IPS-18c (cell line): ENCODE data around the gene TEX35.

ENCODE experiments used
- H3K4me3 ChIP-seq: 2 replicates; pipeline ENCODE4 v1.7.0; 2013; ENCODE audit warnings: low read depth, mild to moderate bottlenecking, low read length, moderate library complexity; ENCODE audit not compliant: insufficient read depth
- H3K9me3 ChIP-seq: one replicate; pipeline ENCODE4 v1.6.1; 2013; ENCODE audit warnings: mild to moderate bottlenecking, low read length, moderate library complexity; ENCODE audit not compliant: control insufficient read depth, insufficient read depth

Gene TEX35

DNA sequence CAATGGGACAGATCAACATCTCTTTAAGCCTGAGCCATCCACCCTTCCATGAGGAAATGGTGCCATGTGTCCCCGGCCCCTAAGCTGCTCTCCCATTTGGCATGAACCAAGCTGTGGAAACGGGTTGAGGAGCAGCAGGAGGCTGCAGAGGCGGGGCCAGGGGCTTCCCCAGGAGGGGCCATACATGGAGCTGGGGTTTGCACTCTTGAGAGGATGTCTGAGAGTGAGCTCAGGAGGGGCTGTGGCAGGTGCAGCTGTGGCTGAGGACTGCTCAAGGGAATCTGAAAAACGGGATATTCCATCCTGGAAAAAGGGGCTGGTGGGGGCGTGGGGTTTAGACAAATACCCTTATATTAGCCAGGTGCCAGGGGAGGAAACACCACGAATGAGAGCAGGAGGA is 9.1 kb upstream of the TEX35 start:
- no peak overlapping the region for H3K4me3 ChIP-seq
- H3K9me3 ChIP-seq = peaks cover under 1% of the 10 kb centered on the region

DNA sequence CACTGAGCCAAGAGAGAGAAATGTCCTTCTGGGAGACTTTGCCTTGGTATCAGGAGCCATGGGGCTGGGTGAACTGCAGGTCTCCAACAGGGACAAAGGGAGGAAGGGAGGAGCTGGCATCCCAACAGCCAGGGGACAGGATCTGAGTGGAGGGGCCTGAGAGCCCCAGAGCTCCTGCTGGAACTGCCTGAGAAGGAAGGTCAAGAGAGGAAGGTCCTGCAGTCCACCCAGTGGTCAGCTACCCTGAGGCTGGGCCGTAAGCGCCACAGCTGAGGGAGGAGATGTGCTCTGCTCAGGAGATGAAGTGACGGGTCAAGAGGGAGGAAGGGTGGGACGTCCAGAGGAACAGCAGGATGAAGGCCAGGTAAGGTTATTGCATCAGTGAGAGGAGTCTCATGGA is 8.6 kb upstream of the TEX35 start:
- no peaks in the 10 kb centered on the region for H3K9me3 ChIP-seq
- H3K4me3 ChIP-seq = no peak overlapping the region

DNA sequence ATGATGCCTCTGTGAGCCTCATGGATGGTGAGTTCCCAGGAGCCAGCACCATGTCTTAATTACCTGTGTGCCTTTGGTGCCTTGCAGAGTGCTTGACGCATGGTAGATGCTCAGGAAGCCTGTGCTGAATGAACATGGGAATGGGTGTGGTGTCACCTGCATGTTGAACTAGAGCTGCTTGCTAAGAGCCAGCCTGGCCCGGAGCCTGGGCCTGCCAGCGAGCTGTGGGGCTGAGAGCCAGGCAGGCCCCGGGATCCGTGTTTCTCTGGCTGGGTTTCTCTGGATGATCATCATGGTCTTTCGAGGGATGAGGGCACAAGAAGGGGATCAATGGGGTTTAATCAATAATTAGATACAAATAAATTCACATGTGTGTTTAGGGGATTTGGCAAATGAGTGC is 6.7 kb upstream of the TEX35 start:
- no peaks in the 10 kb centered on the region for H3K9me3 ChIP-seq
- H3K4me3 ChIP-seq = no peak overlapping the region

DNA sequence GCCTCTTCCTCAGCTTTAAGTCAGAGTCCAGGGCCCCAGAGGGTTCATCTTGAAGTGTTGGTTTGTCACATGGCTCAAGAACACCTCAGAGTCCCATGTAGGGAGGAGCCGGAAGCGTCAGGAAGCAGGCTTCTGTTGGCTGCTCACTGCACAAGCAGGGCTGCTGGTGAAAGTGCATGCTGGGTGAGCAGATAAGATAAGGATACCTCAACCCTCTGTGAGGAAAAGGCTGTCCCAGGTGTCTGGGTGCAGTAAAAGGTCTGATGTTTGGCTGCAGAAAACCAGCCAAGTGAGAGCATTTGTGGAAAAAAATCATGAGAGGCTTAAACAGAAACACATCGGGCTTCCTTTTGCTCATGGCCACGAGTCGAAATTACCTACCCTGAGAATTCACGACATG is 6.2 kb upstream of the TEX35 start:
- H3K4me3 ChIP-seq = no peak overlapping the region
- no peaks in the 10 kb centered on the region for H3K9me3 ChIP-seq

DNA sequence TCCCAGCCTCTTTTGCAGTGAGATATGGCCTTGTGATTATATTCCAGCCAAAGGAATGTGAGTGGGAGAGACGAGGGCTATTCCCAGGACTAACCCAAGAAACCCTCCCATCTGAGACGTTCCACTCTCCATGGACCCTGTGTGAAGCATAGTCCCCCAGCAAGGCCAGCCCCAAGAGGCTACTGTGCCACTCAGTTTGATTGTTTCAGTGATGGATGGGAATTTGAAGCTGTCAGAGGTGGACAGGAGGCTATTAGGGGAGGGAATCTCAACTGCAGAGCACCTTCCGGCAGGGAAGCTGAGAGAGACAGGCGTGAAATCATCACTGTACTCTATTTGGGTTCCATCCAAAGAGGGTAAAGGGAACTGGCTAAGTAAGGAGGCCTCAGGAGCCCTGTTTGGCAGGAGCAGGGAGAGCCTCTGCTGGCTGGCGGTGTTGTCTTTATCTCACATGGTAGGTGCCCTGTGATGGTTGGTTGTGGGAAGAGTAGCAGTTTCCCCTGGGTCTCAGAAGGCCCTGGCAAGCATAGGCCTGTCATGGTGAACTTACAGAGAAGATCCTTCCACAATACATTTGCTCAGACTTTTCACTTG is 3.4 kb upstream of the TEX35 start:
- H3K4me3 ChIP-seq = no peak overlapping the region
- H3K9me3 ChIP-seq = no peaks in the 10 kb centered on the region

DNA sequence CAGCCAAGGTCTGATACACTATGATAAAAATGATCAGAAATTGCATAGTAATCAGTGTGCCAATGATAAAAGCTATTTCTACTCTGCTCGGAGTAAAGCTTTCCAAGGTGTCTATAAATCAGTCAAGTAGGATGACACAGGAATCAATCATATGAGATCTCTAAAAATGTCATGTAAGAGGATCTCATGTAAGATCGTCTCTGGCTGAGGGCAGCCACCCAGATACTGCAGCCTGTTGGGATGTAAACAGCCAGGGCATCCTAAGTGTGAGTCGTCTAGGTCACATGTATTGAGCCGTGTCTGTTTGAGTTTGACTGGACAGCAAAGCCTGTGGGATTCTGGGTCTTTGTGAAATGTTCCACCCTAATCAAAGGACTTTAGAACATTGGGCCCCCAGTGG is 2.8 kb upstream of the TEX35 start:
- Histone ChIP-seq H3K4me3 (no peak overlapping the region), H3K9me3 (no peaks in the 10 kb centered on the region)

DNA sequence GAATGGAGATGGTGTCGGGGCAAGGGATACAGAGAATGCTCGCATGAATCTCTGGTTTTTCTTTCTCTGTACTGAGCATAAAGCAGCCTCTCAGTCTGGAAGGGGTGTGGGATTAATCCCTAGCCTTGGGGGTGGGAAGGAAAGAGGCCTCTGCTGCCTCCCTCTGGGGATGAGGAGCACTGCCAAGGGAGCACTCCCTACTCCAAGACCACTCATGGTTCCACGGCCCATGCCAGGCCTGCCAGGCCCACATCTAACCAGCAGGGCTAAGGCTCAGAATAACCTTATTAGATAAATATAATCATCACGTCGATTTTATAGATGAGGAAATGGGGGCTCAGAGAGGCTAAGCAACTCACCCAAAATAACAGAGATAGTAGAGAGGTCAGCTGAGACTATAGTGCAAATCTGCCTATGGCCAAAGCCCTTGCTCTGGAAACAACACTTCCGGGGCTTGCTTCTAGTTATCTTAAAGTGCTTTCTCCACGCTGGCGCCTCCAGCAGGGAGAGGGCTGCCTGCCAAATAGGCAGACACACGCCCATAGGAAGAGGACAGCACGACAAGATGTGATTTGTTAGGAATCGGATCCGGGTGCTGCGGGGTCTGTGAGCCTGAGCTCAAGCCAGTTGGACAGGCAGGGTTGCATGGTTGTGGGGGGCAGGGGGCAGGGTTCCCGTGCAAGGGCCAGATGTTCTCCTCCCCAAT is 522 bp downstream of the TEX35 start:
- no peak overlapping the region for H3K4me3 ChIP-seq
- H3K9me3 ChIP-seq = no peaks in the 10 kb centered on the region

DNA sequence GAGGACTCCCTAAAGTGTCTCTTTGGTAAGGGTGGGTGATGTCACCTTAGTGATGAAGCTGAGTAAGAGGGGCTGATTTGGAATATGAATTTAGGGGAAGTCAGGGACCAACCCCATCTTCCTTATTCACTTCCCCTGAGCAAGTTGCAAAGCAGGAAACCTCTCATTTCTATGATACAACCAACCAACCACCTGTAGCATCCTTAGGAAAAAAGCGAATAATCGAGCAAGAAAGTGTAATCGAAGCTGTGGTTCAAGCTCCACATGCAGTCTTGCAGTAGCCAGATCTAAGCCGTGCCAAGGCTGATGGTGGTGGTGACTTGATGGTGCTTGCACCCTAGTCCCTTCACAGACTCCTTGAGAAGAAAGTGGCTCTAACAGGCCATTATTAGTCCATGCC is 3.2 kb downstream of the TEX35 start:
- Histone ChIP-seq H3K4me3 (no peak overlapping the region), H3K9me3 (no peaks in the 10 kb centered on the region)

DNA sequence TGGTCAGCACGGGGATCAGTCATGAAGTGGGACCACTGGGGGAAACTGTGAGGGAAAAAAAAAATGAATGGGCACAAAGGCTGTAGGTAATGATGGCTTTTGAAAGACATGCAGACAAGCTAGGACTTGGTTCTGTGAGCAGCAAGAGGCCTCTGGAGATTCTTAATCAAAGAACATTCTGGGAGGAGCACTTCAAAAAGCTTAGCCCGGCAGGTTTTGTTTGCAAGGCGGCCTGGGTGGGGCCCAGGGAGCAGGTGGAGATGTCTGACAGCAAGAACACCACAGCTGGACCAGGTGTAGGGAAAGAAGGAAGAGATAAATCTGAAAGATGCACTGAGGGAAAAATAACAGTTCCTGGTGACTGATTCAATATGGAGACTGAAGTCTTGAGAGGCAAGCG is 6.0 kb downstream of the TEX35 start:
- no peak overlapping the region for H3K4me3 ChIP-seq
- H3K9me3 ChIP-seq = no peaks in the 10 kb centered on the region

DNA sequence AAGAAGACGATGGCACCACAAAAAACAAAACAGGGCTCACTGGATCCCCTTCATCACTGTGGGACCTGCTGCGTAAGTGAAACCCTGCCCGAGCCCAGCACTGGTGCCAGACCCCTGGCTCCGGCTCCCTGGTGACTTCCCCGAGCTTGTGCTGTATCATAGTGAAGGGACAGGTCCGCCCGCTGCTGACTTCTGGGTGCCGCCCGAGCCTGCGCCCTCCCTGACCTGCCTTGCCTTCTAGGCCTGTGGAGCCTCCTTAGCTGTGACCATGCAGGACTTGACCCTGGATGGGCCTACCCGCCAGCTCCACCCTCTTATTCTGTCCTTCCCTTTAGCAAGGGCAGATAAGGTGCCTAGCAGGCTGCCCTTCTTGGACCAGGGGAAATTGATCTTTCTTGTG is 7.9 kb downstream of the TEX35 start:
- no peak overlapping the region for H3K4me3 ChIP-seq
- H3K9me3 ChIP-seq = no peaks in the 10 kb centered on the region

DNA sequence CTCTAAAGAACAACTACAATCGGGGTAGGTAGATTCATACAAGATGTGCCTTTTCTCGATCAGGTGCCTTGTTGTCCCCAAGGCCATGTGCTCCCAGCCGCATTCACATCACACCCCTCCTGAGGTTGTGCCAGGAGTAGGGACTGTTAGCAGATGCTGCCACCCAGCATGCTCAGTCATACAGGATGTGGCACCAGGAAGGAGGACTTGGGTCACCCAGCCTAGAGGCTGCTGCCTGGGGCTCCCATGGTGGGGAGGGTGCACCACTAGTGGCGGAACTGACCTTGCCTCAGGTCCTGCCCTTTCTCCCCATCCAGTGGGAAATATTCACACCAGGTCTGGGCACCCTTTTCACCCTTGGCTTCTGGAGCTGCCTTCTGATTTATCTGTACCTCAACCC is 8.3 kb downstream of the TEX35 start:
- H3K4me3 ChIP-seq = no peak overlapping the region
- H3K9me3 ChIP-seq = no peaks in the 10 kb centered on the region

DNA sequence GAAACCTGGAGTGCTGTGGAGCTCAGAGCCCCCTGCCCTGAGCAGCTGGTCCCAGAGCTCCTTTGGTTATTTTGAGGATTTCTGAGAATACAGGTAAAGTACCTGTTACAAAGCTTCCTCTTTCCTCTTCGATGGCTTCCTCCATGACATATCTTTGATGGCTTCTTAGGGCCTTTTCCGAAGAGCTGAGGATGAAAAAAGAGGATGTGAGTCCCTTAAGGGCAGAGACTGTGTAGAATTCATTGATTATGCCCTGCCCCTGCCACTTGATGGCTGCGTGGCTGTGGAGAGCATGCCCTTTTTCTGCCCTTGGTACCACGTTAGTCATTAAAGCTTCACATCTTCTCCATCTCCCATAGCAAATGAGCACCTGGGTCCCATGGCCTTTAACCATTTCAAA is 14.2 kb downstream of the TEX35 start:
- H3K9me3 ChIP-seq = no peaks in the 10 kb centered on the region
- no peak overlapping the region for H3K4me3 ChIP-seq

DNA sequence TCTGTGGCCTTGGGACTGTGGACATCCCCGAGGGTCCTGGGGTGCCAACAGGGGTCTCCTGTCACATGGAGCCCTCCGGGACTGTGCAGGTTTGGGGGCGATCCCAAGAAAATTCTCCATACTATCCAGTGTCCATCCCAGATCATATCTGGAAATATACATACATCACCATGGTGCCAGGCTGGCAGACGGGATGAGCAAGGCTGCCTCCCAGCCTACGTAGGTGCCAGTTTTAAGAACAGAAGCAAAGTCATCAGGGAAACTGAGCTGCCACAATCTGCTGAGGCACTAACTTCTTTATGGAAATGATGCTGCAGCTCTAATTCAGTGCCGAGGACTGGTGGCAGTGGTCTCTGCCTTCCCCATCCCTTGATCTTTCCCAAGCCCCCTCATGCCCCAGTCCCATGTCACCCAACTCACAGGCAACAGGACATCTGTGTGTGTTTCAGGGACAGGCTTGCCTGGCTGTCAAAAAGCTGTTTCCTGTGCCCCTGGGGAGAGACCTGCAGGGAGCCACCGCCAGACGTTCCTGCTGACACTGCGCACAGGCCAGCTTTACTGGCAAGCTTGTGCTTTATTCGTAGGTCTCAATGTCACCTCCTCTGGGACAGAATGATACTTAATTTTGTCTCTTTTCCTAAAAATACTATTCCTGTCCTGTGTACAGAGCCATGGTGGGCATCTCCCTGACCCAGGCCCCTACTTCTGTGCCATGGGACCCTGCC is 15.5 kb downstream of the TEX35 start:
- Histone ChIP-seq H3K9me3 (no peaks in the 10 kb centered on the region), H3K4me3 (no peak overlapping the region)

DNA sequence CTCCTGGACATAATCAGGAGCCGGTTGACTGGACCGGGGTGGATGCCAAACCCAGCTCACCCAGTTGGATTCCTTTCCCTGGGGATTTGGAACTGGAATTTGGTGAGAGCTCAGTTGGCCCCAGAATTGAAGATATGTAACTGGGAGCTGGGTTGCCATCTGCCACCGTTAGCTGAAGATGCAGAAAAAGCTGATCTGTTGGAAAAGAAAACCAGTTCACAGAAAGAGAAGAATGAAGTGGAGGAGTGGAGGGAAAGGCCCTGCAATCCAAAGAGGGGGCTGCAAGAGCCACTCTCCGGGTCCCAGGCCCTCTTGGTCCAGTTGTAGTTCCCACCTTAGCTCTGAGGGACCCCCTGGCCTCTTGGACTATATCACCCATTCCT is 16.0 kb downstream of the TEX35 start:
- H3K4me3 ChIP-seq = no peak overlapping the region
- no peaks in the 10 kb centered on the region for H3K9me3 ChIP-seq

DNA sequence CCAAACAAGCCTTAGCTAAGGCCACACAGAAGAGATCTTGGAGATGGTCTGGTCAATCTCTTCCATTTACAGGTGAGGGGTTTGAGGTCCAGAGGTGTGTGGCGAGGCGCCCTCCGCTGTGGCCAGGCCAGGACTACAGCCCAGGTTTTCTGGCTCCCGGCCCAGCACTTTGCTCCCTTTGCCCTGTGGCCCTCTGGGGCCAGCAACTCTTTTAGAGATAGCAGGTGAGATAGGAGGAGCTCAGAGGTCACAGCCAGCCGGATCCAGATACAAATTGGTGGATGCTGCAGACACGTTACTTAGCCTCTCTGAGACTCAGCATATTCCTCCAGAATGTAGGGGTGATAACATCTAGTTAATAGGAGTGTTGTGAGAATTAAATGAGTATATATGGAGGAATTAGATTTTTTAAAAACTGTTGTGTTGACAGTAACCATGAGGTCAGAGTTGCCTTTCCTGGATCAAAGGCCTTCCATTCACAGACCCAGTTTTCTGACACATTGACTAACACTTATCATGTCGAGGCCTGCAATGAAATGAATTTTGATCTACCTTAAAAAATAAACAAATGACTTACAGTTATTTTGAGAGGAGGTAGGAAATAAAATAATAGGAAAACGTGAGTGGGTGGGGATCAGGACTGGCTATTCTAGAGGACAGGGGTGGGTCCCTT is 16.6 kb downstream of the TEX35 start:
- Histone ChIP-seq H3K4me3 (no peak overlapping the region), H3K9me3 (no peaks in the 10 kb centered on the region)

DNA sequence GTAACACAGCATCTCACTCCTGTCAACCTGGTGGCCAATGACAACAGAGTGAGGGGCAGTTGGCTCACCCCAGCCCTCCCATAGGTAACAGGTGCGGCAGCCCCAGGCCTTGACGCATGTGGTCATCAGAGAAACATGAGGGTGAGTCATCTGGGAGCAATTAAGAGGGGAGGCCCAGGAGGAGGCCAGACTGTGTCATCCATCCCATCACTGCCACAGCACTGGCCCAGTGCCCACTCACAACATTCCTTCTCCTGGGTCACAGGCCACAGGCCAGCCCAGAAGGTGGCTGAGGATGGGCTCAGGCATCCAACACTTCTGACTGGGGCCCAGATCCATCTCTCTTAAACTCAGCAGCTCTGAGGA is 17.1 kb downstream of the TEX35 start:
- Histone ChIP-seq H3K4me3 (no peak overlapping the region), H3K9me3 (no peaks in the 10 kb centered on the region)

DNA sequence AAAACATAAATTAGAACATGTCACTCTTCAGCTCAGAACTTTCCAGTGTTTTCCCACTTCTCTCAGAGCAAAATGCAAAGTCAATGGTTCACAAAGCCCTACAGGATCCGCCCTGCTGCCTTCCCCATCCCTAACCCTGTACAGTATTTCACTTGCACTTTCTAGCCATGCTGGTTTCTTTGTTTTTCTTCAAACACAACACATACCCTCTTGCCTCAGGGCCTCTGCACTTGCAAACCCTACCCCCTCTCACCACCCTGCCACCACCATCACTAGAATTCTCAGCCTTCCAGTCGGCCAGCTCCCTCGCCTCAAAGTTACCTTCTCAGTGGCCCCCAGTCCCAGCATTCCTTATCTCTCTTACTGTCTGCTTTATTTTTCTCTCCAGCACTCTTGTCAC is 17.6 kb downstream of the TEX35 start:
- H3K9me3 ChIP-seq = no peaks in the 10 kb centered on the region
- no peak overlapping the region for H3K4me3 ChIP-seq

DNA sequence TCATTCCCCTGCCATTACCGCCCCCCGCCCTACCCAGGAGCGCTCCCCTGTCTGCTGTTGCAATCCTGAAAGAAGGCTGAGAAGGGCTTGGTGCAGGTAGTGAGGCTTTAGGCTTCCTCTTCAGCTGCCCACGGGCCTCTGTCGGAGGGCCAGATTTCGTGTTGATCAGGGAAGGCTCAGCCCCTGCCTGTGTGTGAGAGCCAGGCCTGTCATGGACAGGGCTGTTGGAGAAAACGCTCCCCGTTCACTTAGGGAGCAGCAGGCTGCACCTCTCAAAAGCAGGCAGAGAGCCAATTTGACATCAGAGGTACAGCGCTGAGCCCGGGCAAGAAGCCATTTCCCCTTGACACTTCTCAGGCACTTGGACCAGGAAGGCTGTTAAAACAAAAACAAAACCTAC is 19.0 kb downstream of the TEX35 start:
- Histone ChIP-seq H3K9me3 (no peaks in the 10 kb centered on the region), H3K4me3 (no peak overlapping the region)
